HEK293 (cell line): ENCODE measurements around the gene MYL12A.
A peak's percentile ranks its signal among the peaks of the same experiment; 100 is the strongest.
"Not testable (repeated sequence)": the region's sequence is repeated elsewhere in the genome, so short reads cannot be mapped to it uniquely, and the experiment has no call there.

Source experiments
- CTCF ChIA-PET: fragments of 350-600 bp; formaldehyde crosslinking; extraction: SDS; loops from one replicate; lab custom pipeline; 2021; ENCODE audit warnings: antibody characterized with exemption; lab: Yijun Ruan, JAX
- POLR2A ChIA-PET: fragments of 300-600 bp; formaldehyde crosslinking; extraction: SDS; loops from one replicate; lab custom pipeline; 2020; ENCODE audit warnings: antibody characterized with exemption, inconsistent platforms; lab: Yijun Ruan, JAX
- H3K27ac ChIP-seq: fragments of 200-500 bp; sonication (Bioruptor generic); 2 replicates; pipeline ENCODE4 v1.5.1; 2014; ENCODE audit warnings: low read depth, low read length, control low read depth, inconsistent platforms; ENCODE audit errors: extremely low read depth
- H3K36me3 ChIP-seq, 2 experiments: fragments of 200-500 bp in 1 of 2; sonication (Bioruptor generic) in 1 of 2; 1 replicate in 1 of 2; 2 replicates in 1 of 2; pipeline ENCODE4 v1.5.1; 2014 to 2017; ENCODE audit warnings: inconsistent platforms in 2 of 2, low read length in 2 of 2; ENCODE audit not compliant: control insufficient read depth in 2 of 2, insufficient read depth in 1 of 2
- H3K4me1 ChIP-seq: fragments of 200-500 bp; sonication (Bioruptor generic); 2 replicates; pipeline ENCODE4 v1.5.1; 2014; ENCODE audit warnings: mild to moderate bottlenecking, low read length, inconsistent platforms; ENCODE audit not compliant: control insufficient read depth, insufficient read depth
- H3K4me3 ChIP-seq: 2 replicates; pipeline ENCODE4 v1.5.1; 2011; ENCODE audit warnings: low read depth, mild to moderate bottlenecking, control low read depth, low read length, moderate library complexity
- H3K9me3 ChIP-seq: fragments of 200-500 bp; sonication (Bioruptor generic); 2 replicates; pipeline ENCODE4 v1.5.1; 2014; ENCODE audit warnings: low read depth, low read length, inconsistent platforms; ENCODE audit not compliant: control insufficient read depth, insufficient read depth
- ATF2 ChIP-seq: fragments of 450-650 bp; formaldehyde crosslinking; IDR thresholded peaks from 2 replicates; pipeline ENCODE4 v1.5.1; 2016; ENCODE audit warnings: missing biosample characterization, missing genetic modification characterization, low read depth
- BCL6B ChIP-seq: fragments of 450-650 bp; formaldehyde crosslinking; IDR thresholded peaks from 2 replicates; pipeline ENCODE4 v1.5.1; 2017; ENCODE audit warnings: missing biosample characterization, missing genetic modification characterization
- KLF17 ChIP-seq: fragments of 450-650 bp; formaldehyde crosslinking; IDR thresholded peaks from 2 replicates; pipeline ENCODE4 v1.5.1; 2016; ENCODE audit warnings: missing biosample characterization, missing genetic modification characterization
- PATZ1 ChIP-seq: fragments of 450-650 bp; formaldehyde crosslinking; IDR thresholded peaks from 2 replicates; pipeline ENCODE4 v1.5.1; 2016; ENCODE audit warnings: missing biosample characterization, missing genetic modification characterization
- SCRT1 ChIP-seq: fragments of 450-650 bp; formaldehyde crosslinking; IDR thresholded peaks from 2 replicates; pipeline ENCODE4 v1.5.1; 2016; ENCODE audit warnings: missing biosample characterization, missing genetic modification characterization, borderline replicate concordance
- SCRT2 ChIP-seq: fragments of 450-650 bp; formaldehyde crosslinking; IDR thresholded peaks from 2 replicates; pipeline ENCODE4 v1.5.1; 2016; ENCODE audit warnings: missing biosample characterization, missing genetic modification characterization
- TRIM28 ChIP-seq: IDR thresholded peaks from 2 replicates; pipeline ENCODE4 v1.6.1; 2011; ENCODE audit warnings: low read length, control low read depth, borderline replicate concordance
- ZBTB1 ChIP-seq: fragments of 450-650 bp; formaldehyde crosslinking; IDR thresholded peaks from 2 replicates; pipeline ENCODE4 v1.5.1; 2016; ENCODE audit warnings: missing biosample characterization, missing genetic modification characterization
- ZBTB26 ChIP-seq: fragments of 450-650 bp; formaldehyde crosslinking; optimal IDR thresholded peaks from 2 replicates; pipeline ENCODE3; 2016; ENCODE audit warnings: missing biosample characterization, mild to moderate bottlenecking, missing genetic modification characterization
- ZFP41 ChIP-seq: fragments of 450-650 bp; formaldehyde crosslinking; IDR thresholded peaks from 2 replicates; pipeline ENCODE4 v1.5.1; 2016; ENCODE audit warnings: missing biosample characterization, missing genetic modification characterization, borderline replicate concordance
- ZNF174 ChIP-seq: fragments of 450-650 bp; formaldehyde crosslinking; IDR thresholded peaks from 2 replicates; pipeline ENCODE4 v1.5.0; 2017; ENCODE audit warnings: missing biosample characterization, mild to moderate bottlenecking, missing genetic modification characterization
- ZNF214 ChIP-seq: fragments of 450-650 bp; formaldehyde crosslinking; IDR thresholded peaks from 2 replicates; pipeline ENCODE4 v1.5.1; 2017; ENCODE audit warnings: missing biosample characterization, mild to moderate bottlenecking, missing genetic modification characterization, borderline replicate concordance
- ZNF280C ChIP-seq: fragments of 450-650 bp; formaldehyde crosslinking; IDR thresholded peaks from 2 replicates; pipeline ENCODE4 v1.5.1; 2016; ENCODE audit warnings: missing biosample characterization, missing genetic modification characterization
- ZNF354C ChIP-seq: fragments of 450-650 bp; formaldehyde crosslinking; IDR thresholded peaks from 2 replicates; pipeline ENCODE4 v1.5.1; 2016; ENCODE audit warnings: missing biosample characterization, missing genetic modification characterization, low read depth, borderline replicate concordance
- ZNF501 ChIP-seq: fragments of 450-650 bp; formaldehyde crosslinking; IDR thresholded peaks from 2 replicates; pipeline ENCODE4 v1.5.1; 2016; ENCODE audit warnings: missing biosample characterization, missing genetic modification characterization
- ZNF513 ChIP-seq: fragments of 450-650 bp; IDR thresholded peaks from 2 replicates; pipeline ENCODE4 v1.5.1; 2018; ENCODE audit warnings: missing biosample characterization, missing genetic modification characterization
- ZNF549 ChIP-seq: fragments of 450-650 bp; IDR thresholded peaks from 2 replicates; pipeline ENCODE4 v1.5.1; 2018; ENCODE audit warnings: missing biosample characterization, missing genetic modification characterization, mild to moderate bottlenecking, inconsistent platforms, moderate library complexity
- ZNF677 ChIP-seq: fragments of 450-650 bp; IDR thresholded peaks from 2 replicates; pipeline ENCODE4 v1.5.0; 2018; ENCODE audit warnings: missing biosample characterization, mild to moderate bottlenecking, missing genetic modification characterization, moderate library complexity
- ZNF792 ChIP-seq: fragments of 450-650 bp; formaldehyde crosslinking; IDR thresholded peaks from 2 replicates; pipeline ENCODE4 v1.5.1; 2016; ENCODE audit warnings: missing biosample characterization, missing genetic modification characterization

The MYL12A gene

GRCh38 chr18:3277643-3278213 lies 30.1 kb downstream of the MYL12A start:
- TF ChIP-seq SCRT2 (tag by site-specific recombination) (peak; percentile 72), SCRT1 (tag by site-specific recombination) (peak; percentile 67; the same call in 1 of the 2 replicates)
- H3K4me3 ChIP-seq, H3K9me3 ChIP-seq, H3K4me1 ChIP-seq, POLR2A ChIA-PET, H3K27ac ChIP-seq: not testable (repeated sequence)
- peaks cover 21 to 46% of the 10 kb centered on the region in 2 experiments for H3K36me3 ChIP-seq
- CTCF ChIA-PET, result interaction anchor here (0.6 to 1.7 kb wide), 6 partner anchors 104 to 721 kb away, joined by 3 to 10 read pairs (median 4); no protein-coding TSS in a partner anchor

GRCh38 chr18:3279201-3280185 lies 31.9 kb downstream of the MYL12A start:
- Histone ChIP-seq H3K9me3 (no peaks in the 10 kb centered on the region), H3K27ac (no peak overlapping the region), H3K4me1 (no peaks in the 10 kb centered on the region), H3K4me3 (no peak overlapping the region), H3K36me3 (peaks cover 12 to 33% of the 10 kb centered on the region in 2 experiments)
- ChIA-PET CTCF (interaction anchor here (0.6 to 8.1 kb wide), 9 partner anchors 16 to 590 kb away, joined by 3 to 167 read pairs (median 5); no protein-coding TSS in a partner anchor), POLR2A (interaction anchor here (1.4 kb wide), 1 partner anchor 387 kb away, joined by 3 read pairs; no protein-coding TSS in a partner anchor)
- no peak for TF ChIP-seq ZNF174 (tag by site-specific recombination)
- no peak for TF ChIP-seq SCRT2 (tag by site-specific recombination)
- no peak for TF ChIP-seq ZBTB1 (tag by site-specific recombination)
- no peak for TF ChIP-seq ZFP41 (tag by site-specific recombination)
- TF ChIP-seq PATZ1, result no peak
- TF ChIP-seq ZNF513, result no peak
- TF ChIP-seq ZNF792 (tag by site-specific recombination), result no peak
- no peak for TF ChIP-seq TRIM28
- no peak for TF ChIP-seq ZNF214 (tag by site-specific recombination)
- no peak for TF ChIP-seq ATF2 (tag by site-specific recombination)
- no peak for TF ChIP-seq ZNF549
- TF ChIP-seq ZNF501, result no peak
- no peak for TF ChIP-seq KLF17 (tag by site-specific recombination)
- TF ChIP-seq ZBTB26 (tag by site-specific recombination), result no peak
- no peak for TF ChIP-seq BCL6B
- TF ChIP-seq ZNF280C (tag by site-specific recombination), result no peak
- TF ChIP-seq SCRT1 (tag by site-specific recombination), result no peak
- TF ChIP-seq ZNF354C, result no peak
- no peak for TF ChIP-seq ZNF677 (tag by site-specific recombination)
